HepG2 (cell line): ENCODE measurements around the gene IFI35. TPM values are rescaled to one million over a fixed set of nuclear protein-coding genes. Genes with fewer than 3 reads are reported as not detected.

Source experiments
- ARNT2 ChIP-seq: sonication (generic); formaldehyde crosslinking; IDR thresholded peaks from 2 replicates; pipeline ENCODE4 v1.8.0; 2022; ENCODE audit warnings: mild to moderate bottlenecking, low read depth, missing genetic modification reagents, moderate library complexity
- CHD4 ChIP-seq: fragments of 200-600 bp; sonication (generic); IDR thresholded peaks from 2 replicates; pipeline ENCODE4 v1.7.0; 2017; ENCODE audit warnings: mild to moderate bottlenecking, low read length, borderline replicate concordance
- DDIT3 ChIP-seq: sonication (generic); formaldehyde crosslinking; IDR thresholded peaks from 2 replicates; pipeline ENCODE4 v1.4.0; 2020; ENCODE audit warnings: mild to moderate bottlenecking, missing genetic modification reagents
- FOXA1 ChIP-seq, 2 experiments: fragments of 450-650 bp in 1 of 2; sonication (generic) in 1 of 2; formaldehyde crosslinking in 1 of 2; IDR thresholded peaks; 2 replicates each; pipeline versions ENCODE4 v1.4.0 to v1.6.1; 2016 to 2020; ENCODE audit warnings: missing genetic modification reagents in 1 of 2
- IKZF4 ChIP-seq: sonication (generic); formaldehyde crosslinking; IDR thresholded peaks from 2 replicates; pipeline ENCODE4 v1.5.1; 2020; ENCODE audit warnings: borderline replicate concordance, mild to moderate bottlenecking, low read depth, missing genetic modification reagents; ENCODE audit errors: not compliant biosample characterization
- KDM1A ChIP-seq: IDR thresholded peaks from 2 replicates; pipeline ENCODE4 v1.6.1; 2016; ENCODE audit warnings: missing compliant biosample characterization
- NR1H2 ChIP-seq: sonication (generic); formaldehyde crosslinking; IDR thresholded peaks from 2 replicates; pipeline ENCODE4 v1.8.1; 2022; ENCODE audit warnings: low read depth, missing genetic modification reagents, borderline replicate concordance
- PAF1 ChIP-seq: IDR thresholded peaks from 2 replicates; pipeline ENCODE4 v1.6.1; 2016; ENCODE audit warnings: missing genetic modification reagents, missing compliant biosample characterization
- PATZ1 ChIP-seq: sonication (generic); formaldehyde crosslinking; IDR thresholded peaks from 2 replicates; pipeline ENCODE4 v1.4.0; 2020; ENCODE audit warnings: missing genetic modification reagents
- PHF21A ChIP-seq: sonication (generic); formaldehyde crosslinking; IDR thresholded peaks from 2 replicates; pipeline ENCODE4 v1.5.0; 2020; ENCODE audit warnings: mild to moderate bottlenecking, missing genetic modification reagents
- PHF5A ChIP-seq: IDR thresholded peaks from one replicate; pipeline ENCODE4 v1.6.1; 2018; ENCODE audit warnings: low read depth, missing genetic modification reagents; ENCODE audit not compliant: unreplicated experiment
- ZNF10 ChIP-seq: sonication (generic); formaldehyde crosslinking; IDR thresholded peaks from 2 replicates; pipeline ENCODE4 v1.4.0; 2020; ENCODE audit warnings: mild to moderate bottlenecking, low read depth, missing genetic modification reagents, borderline replicate concordance
- ZNF101 ChIP-seq: sonication (generic); formaldehyde crosslinking; IDR thresholded peaks from 2 replicates; pipeline ENCODE4 v1.4.0; 2020; ENCODE audit warnings: mild to moderate bottlenecking, low read depth, missing genetic modification reagents, borderline replicate concordance
- ZNF546 ChIP-seq: sonication (generic); formaldehyde crosslinking; conservative IDR thresholded peaks from 2 replicates; pipeline ENCODE4 v1.8.1; 2023; ENCODE audit warnings: mild to moderate bottlenecking, missing genetic modification reagents
- ZNF770 ChIP-seq: sonication (generic); formaldehyde crosslinking; IDR thresholded peaks from 2 replicates; pipeline ENCODE4 v1.5.0; 2020; ENCODE audit warnings: mild to moderate bottlenecking, missing genetic modification reagents
- polyA plus RNA-seq, 8 experiments: library from polyadenylated mRNA; depleted of rRNA in 3 of 8; stranded (reverse) in 7 of 8; unstranded in 1 of 8; fragments of >200 nt; fragmentation: Illumina TruSeq in 4 of 8; extraction: Trizol in 4 of 8; gene quantifications; 2 replicates each; pipeline versions ENCODE4 v1.2.1 to v1.2.3, GENCODE V29; 2011 to 2016; ENCODE audit warnings: low read depth in 4 of 8, missing spikeins in 1 of 8, mixed read lengths in 1 of 8; ENCODE audit not compliant: insufficient read depth in 1 of 8
- total RNA-seq, 5 experiments: library from RNA; depleted of rRNA; stranded (reverse); fragments of >200 nt; fragmentation: Illumina TruSeq; extraction: Trizol; gene quantifications; 2 replicates each; pipeline ENCODE4 v1.2.3, GENCODE V29; 2016; ENCODE audit warnings: low read depth in 1 of 5
- TF ChIP-seq, protein P1 (sequence below): sonication (generic); formaldehyde crosslinking; IDR thresholded peaks from 2 replicates; pipeline ENCODE4 v1.4.0; 2020; ENCODE audit warnings: missing genetic modification reagents
- TF ChIP-seq, protein P2 (sequence below), 2 experiments: sonication (generic) in 1 of 2; formaldehyde crosslinking in 1 of 2; IDR thresholded peaks; 2 replicates each; pipeline versions ENCODE4 v1.4.0 to v1.6.1; 2018 to 2020; ENCODE audit warnings: missing genetic modification reagents in 2 of 2, borderline replicate concordance in 1 of 2, low read depth in 1 of 2, mild to moderate bottlenecking in 1 of 2, missing biosample characterization in 1 of 2

The IFI35 gene
- total and polyA plus RNA-seq, 2 of the 13 experiments (the other 11 are each of a cell fraction or from before 2014, with no cell fraction given) = 28.9 to 38.1 TPM

DNA sequence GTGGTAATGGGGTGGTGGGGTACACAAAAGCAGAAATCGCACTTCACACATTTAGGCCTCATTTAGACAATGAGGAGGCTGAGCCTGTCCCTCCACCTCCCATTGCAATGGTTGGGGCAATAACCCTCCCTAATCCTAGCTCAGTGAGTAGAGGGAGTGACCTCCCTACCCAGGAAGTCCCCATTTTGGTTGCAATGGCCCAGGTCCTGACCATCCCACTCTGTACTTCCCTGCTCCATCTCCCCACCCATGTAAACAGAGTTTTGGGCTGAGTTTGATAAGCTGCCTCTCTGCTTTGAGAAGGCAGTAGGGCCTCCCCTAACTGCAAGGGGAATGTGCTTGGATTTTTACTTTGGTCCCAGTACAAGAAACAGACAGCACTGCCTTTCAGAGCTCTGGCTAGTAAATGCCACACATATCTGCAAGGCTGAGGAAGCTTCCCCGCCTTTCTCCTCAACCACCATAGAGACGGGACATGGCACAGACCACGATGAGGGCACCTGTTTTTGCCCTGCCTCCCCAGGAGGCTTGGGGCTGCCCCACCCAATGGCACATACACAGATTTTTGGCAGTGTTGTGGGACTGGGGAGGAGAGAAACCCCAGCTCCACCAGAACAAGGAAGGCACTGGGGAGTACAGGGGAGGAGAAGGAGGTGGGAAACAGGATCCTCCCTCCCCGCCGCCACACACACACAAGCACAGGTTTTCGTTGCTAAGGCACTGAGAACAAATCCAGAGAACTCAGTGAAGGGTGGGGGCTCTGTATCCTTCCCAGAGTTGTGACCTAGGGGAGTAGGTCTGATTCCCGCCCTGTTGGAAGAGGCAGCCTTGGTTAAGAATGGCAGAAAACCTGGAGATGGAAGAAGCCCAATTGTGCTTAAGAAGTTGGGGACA lies 8.3 kb downstream of the IFI35 start (continued):
- TF ChIP-seq, protein P1, sequence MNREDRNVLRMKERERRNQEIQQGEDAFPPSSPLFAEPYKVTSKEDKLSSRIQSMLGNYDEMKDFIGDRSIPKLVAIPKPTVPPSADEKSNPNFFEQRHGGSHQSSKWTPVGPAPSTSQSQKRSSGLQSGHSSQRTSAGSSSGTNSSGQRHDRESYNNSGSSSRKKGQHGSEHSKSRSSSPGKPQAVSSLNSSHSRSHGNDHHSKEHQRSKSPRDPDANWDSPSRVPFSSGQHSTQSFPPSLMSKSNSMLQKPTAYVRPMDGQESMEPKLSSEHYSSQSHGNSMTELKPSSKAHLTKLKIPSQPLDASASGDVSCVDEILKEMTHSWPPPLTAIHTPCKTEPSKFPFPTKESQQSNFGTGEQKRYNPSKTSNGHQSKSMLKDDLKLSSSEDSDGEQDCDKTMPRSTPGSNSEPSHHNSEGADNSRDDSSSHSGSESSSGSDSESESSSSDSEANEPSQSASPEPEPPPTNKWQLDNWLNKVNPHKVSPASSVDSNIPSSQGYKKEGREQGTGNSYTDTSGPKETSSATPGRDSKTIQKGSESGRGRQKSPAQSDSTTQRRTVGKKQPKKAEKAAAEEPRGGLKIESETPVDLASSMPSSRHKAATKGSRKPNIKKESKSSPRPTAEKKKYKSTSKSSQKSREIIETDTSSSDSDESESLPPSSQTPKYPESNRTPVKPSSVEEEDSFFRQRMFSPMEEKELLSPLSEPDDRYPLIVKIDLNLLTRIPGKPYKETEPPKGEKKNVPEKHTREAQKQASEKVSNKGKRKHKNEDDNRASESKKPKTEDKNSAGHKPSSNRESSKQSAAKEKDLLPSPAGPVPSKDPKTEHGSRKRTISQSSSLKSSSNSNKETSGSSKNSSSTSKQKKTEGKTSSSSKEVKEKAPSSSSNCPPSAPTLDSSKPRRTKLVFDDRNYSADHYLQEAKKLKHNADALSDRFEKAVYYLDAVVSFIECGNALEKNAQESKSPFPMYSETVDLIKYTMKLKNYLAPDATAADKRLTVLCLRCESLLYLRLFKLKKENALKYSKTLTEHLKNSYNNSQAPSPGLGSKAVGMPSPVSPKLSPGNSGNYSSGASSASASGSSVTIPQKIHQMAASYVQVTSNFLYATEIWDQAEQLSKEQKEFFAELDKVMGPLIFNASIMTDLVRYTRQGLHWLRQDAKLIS (CRISPR knock-in tag) = no peak
- TF ChIP-seq, protein P2, sequence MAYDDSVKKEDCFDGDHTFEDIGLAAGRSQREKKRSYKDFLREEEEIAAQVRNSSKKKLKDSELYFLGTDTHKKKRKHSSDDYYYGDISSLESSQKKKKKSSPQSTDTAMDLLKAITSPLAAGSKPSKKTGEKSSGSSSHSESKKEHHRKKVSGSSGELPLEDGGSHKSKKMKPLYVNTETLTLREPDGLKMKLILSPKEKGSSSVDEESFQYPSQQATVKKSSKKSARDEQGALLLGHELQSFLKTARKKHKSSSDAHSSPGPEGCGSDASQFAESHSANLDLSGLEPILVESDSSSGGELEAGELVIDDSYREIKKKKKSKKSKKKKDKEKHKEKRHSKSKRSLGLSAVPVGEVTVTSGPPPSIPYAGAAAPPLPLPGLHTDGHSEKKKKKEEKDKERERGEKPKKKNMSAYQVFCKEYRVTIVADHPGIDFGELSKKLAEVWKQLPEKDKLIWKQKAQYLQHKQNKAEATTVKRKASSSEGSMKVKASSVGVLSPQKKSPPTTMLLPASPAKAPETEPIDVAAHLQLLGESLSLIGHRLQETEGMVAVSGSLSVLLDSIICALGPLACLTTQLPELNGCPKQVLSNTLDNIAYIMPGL (CRISPR knock-in tag; IDR thresholded peaks at IDR 0.05; ENCODE audit: borderline replicate concordance in 1 of 2, low read depth in 1 of 2) = no peak
- no peak for TF ChIP-seq ZNF770 (CRISPR knock-in tag)
- TF ChIP-seq ZNF546 (CRISPR knock-in tag) = no peak
- TF ChIP-seq CHD4 = no peak
- no peak for TF ChIP-seq FOXA1 (IDR thresholded peaks at IDR 0.05)
- TF ChIP-seq FOXA1 (CRISPR knock-in tag; IDR thresholded peaks at IDR 0.05) = peak; percentile 3; the same call in 1 of the 2 replicates
- no peak for TF ChIP-seq PHF5A (CRISPR knock-in tag)
- TF ChIP-seq NR1H2 (CRISPR knock-in tag) = no peak
- TF ChIP-seq IKZF4 (CRISPR knock-in tag) = no peak
- no peak for TF ChIP-seq KDM1A
- TF ChIP-seq PATZ1 (CRISPR knock-in tag) = peak; percentile 20; the same call in 1 of the 2 replicates
- 0 out of 2 replicates have a peak, but pooled peaks have one; percentile 25 for TF ChIP-seq ARNT2 (CRISPR knock-in tag)
- no peak for TF ChIP-seq PHF21A (CRISPR knock-in tag)
- TF ChIP-seq ZNF101 (CRISPR knock-in tag) = no peak
- no peak for TF ChIP-seq PAF1 (CRISPR knock-in tag)
- TF ChIP-seq ZNF10 (CRISPR knock-in tag) = no peak
- TF ChIP-seq DDIT3 = no peak
